Neural progenitor cell (in vitro differentiated cells): ENCODE measurements around the gene PHLDB2.

Experiments used
- EZH2 ChIP-seq: fragments of 200-600 bp; sonication (generic); IDR thresholded peaks from 2 replicates; pipeline ENCODE4 v1.6.1; 2017; ENCODE audit warnings: antibody characterized with exemption, mild to moderate bottlenecking, moderate library complexity
- TF ChIP-seq, protein P1 (sequence below): fragments of 200-600 bp; sonication (generic); IDR thresholded peaks from 2 replicates; pipeline ENCODE4 v1.5.1; 2017; ENCODE audit warnings: antibody characterized with exemption, mild to moderate bottlenecking

DNA sequence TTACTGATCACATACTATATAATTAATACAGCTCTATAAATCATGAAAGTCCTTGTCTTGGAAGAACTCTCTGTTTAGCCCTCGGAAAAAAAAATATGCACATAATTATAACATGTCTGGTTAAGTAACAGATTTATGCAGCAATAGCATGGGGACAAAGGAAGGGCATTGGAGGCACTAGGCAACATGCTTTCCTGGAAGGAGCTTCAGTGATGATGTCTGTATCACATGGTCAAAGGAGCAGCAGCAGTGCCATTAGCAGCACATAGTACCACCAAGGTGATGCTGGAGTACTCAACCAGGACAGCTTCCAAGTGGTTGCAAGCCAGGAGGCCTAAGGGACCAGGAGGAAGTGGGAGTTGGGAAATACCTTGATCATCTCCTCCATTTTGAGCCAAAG lies 36.3 kb upstream of the PHLDB2 start:
- TF ChIP-seq, protein P1, sequence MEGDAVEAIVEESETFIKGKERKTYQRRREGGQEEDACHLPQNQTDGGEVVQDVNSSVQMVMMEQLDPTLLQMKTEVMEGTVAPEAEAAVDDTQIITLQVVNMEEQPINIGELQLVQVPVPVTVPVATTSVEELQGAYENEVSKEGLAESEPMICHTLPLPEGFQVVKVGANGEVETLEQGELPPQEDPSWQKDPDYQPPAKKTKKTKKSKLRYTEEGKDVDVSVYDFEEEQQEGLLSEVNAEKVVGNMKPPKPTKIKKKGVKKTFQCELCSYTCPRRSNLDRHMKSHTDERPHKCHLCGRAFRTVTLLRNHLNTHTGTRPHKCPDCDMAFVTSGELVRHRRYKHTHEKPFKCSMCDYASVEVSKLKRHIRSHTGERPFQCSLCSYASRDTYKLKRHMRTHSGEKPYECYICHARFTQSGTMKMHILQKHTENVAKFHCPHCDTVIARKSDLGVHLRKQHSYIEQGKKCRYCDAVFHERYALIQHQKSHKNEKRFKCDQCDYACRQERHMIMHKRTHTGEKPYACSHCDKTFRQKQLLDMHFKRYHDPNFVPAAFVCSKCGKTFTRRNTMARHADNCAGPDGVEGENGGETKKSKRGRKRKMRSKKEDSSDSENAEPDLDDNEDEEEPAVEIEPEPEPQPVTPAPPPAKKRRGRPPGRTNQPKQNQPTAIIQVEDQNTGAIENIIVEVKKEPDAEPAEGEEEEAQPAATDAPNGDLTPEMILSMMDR = no peak
- no peak for TF ChIP-seq EZH2
